Left ventricle myocardium superior (tissue), 1 donor: ENCODE measurements around the gene KIF11. TPM values are rescaled to one million over a fixed set of nuclear protein-coding genes. Genes with fewer than 3 reads are reported as not detected.
"Not testable (repeated sequence)": the region's sequence is repeated elsewhere in the genome, so short reads cannot be mapped to it uniquely, and the experiment has no call there.

Source experiments
- ATAC-seq: fragments of 200-7000 bp; cut with Tn5 transposase; one replicate; pipeline ENCODE4 v1.9.1; 2020; ENCODE audit warnings: mild to moderate bottlenecking, moderate library complexity
- DNase-seq: peaks from one replicate; pipeline ENCODE4 v3.0.0-alpha.2; 2020
- intact Hi-C: fragments of 100-400 bp; cut with micrococcal nuclease; formaldehyde crosslinking; loops from one replicate; pipeline ENCODE4 v1.11.0; 2022
- total RNA-seq: library from RNA; stranded (reverse); fragmentation: NEBNext Ultra II Directional; extraction: Animal tissue kit (Norgen Biotek cat#: 25700); gene quantifications from one replicate; pipeline ENCODE4 v1.2.1, GENCODE V29; 2021
- donor health status: DM: no; HTN: yes; CAD: no; lungs with severe emphysema.

The KIF11 gene
- total RNA-seq, 1 donor from 2014 or later = 0.64 TPM

GRCh38 chr10:92575961-92576360 lies 17.0 kb upstream of the KIF11 start:
- no peak for ATAC-seq
- no peak for DNase-seq
- intact Hi-C loops = loop anchor here (10.0 kb wide), 1 partner anchor 61 kb away; no protein-coding TSS in a partner anchor

GRCh38 chr10:92582347-92582746 lies 10.6 kb upstream of the KIF11 start:
- DNase-seq, ATAC-seq, intact Hi-C loops: not testable (repeated sequence)

DNA sequence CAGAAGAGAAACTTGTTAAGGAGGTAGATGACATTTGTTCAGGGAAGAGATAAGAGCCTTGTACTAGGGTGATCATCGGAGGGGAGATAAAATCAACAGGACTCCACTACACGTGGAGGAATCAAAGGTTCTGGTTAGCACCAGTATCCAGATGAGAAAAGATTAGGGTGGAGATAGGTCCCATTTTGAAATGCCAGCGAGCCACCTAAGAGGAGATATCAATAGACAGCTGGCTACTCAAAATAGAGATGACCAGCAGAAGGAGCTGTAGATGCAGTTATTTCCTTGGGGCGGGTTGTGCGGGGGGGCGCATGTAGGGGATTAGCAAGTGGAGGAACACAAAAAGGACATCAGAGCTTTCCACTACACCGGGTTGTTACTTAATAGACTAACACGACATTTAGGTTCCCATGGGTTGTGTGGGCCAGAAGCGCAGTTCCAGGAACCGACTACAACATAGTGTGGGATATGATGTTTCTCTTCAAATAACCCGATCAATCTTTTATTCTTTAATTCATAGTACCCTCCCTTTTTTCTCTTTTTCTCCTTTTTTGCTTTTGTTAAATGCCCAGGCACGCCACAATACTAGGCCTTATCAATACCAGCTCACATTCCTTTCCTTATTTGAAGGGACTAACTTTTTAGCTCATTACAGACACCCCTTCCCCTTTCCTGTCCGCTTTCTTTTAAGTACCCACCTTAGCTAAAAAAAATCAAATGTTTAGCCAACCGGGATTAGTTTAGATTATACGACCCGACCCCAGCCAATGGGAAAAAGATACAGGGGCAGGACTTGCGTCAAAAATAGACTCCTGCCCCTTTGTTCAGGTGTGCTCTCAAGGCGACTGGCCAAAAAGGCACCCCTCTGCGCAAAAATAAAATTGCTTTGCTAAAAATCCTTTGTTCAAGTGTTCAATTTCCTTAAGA lies 2.0 kb upstream of the KIF11 start:
- intact Hi-C loops = no loop called here
- ATAC-seq (peak; percentile 1), DNase-seq (peak; percentile 52)

GRCh38 chr10:92591550-92592022 lies 1.3 kb upstream of the KIF11 start:
- intact Hi-C loops = no loop called here

GRCh38 chr10:92593619-92594588 lies 974 bp downstream of the KIF11 start:
- intact Hi-C loops = no loop called here
- ATAC-seq (no peak), DNase-seq (no peak)

More at GRCh38 chr10:92591550-92592022, 1.3 kb upstream of the KIF11 start:
- DNase-seq (peak; percentile 96), ATAC-seq (peak; percentile 94)

GRCh38 chr10:92595505-92595904 lies 2.6 kb downstream of the KIF11 start:
- ATAC-seq = no peak
- intact Hi-C loops = no loop called here
- no peak for DNase-seq

DNA sequence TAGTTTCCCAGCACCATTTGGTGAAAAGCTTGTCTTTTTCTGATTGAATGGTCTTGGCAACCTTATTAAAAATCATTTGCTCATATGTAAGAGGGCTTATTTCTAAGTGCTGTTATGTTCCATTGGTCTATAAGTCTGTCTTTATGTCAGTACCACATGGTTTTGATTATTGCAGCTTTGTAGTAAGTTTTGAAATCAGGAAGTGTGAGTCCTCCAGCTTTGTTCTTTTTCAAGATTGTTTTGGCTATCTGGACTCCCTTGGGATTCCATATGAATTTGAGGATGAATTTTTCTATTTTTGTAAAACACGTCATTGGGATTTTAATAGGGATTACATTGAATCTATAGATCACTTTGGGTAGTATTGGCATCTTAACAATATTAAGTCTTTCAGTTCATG lies 5.4 kb downstream of the KIF11 start:
- intact Hi-C loops = no loop called here
- ATAC-seq (no peak), DNase-seq (no peak)

DNA sequence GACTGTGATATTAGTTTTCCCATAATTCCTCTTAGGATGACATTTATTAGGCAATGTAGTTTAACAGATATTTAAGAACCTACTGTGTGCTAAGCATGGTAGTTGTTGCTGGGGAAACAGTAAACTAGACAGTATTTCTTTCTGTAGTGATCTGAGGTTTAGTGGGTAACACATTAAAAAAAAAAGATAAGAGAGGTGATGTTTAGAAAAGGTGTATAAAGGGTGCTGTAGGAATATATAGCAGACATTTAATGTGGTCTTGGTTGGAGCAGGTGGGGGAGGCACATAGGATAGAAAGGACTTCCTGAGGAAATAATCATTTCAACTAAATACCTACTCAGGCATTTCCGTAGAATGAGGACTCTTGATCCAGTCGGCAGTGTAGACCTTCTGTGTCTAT lies 11.9 kb downstream of the KIF11 start:
- intact Hi-C loops = no loop called here
- DNase-seq = no peak
- ATAC-seq = no peak

GRCh38 chr10:92615515-92615914 lies 22.6 kb downstream of the KIF11 start:
- no peak for ATAC-seq
- DNase-seq = no peak
- intact Hi-C loops = no loop called here

DNA sequence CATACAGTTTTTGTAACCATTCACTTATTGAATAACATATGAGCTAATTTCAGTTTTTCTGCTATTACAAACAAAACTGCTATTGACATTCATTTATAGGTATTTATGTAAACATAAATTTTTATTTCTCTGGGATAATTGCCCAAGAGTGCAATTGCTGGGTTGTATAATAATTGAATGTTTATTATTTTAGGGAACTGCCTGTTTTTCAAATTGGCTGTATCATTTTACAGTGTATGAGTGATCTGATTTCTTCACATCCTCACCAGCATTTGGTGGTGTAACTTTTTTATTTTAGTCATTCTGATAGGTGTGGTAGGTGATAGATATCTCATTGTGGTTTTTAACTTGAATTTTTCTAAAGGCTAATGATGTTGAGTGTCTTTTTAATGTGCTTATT lies 26.4 kb downstream of the KIF11 start:
- intact Hi-C loops = no loop called here
- no peak for ATAC-seq

DNA sequence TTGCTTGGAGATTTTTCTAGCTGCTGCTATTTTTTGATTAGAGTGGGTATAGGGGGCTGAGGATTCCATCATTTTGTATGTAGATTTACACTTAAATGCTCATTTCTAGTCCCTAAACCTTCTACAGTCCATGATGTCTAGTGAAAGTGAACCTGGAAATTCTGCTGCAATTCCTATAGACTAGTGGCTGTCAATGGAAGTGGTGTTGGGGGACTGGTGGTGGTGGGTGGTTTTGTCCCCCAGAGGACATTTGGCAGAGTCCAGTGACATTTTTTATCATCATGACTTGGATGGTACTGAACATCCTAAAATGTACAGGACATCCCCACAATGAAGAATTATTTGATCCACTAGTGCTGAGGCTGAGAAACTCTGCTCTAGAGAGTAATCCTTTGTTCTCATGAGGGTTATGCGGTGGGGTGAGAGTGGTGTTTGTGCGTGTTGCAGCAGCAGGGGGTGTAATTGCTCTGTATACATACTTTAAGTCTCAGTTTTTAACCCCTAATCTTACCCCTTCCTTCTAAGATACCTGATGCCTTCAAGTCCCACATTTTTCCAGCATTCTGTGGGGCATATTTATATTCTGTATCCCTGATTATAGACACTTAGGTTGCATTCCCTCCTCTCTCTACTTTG lies 35.0 kb downstream of the KIF11 start:
- ATAC-seq = no peak
- no peak for DNase-seq
- intact Hi-C loops = no loop called here

More for the DNA sequence above, 26.4 kb downstream of the KIF11 start:
- DNase-seq = no peak

DNA sequence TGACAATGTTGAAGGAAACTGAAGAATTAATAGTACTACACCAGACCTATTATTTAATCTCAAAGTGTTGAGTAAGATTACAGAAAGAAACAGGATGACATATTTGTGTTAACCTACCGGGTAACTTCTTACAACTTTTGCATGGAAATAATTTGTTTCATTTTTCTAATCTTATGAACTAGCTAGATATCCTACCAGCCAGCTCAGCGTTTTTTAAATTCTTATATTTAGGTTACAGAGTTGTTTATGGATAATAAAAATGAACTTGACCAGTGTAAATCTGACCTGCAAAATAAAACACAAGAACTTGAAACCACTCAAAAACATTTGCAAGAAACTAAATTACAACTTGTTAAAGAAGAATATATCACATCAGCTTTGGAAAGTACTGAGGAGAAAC lies 37.0 kb downstream of the KIF11 start:
- intact Hi-C loops = no loop called here
- DNase-seq = no peak
- ATAC-seq = no peak

GRCh38 chr10:92638037-92638436 lies 45.1 kb downstream of the KIF11 start:
- intact Hi-C loops = no loop called here
- DNase-seq = no peak
- ATAC-seq = no peak

DNA sequence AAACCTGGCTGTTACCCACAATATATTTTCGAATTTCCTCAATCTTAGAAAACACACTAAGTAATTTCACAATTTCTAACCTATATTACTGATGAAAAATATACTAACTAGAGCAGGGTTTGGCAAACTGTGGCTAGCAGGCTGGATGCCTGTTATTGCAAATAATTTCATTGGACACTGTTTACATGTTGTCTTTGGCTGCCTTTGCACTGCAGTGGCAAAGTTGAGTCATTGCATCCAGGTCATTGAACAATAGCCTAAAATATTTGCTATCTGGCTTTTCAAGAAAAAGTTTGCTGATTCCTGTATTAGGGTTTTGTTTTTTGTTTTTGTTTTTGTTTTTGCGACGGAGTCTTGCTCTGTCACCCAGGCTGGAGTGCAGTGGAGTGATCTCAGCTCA lies 47.2 kb downstream of the KIF11 start:
- intact Hi-C loops = no loop called here
- ATAC-seq (no peak), DNase-seq (no peak)

GRCh38 chr10:92641492-92641891 lies 48.6 kb downstream of the KIF11 start:
- intact Hi-C loops = no loop called here
- ATAC-seq = no peak
- DNase-seq = no peak

DNA sequence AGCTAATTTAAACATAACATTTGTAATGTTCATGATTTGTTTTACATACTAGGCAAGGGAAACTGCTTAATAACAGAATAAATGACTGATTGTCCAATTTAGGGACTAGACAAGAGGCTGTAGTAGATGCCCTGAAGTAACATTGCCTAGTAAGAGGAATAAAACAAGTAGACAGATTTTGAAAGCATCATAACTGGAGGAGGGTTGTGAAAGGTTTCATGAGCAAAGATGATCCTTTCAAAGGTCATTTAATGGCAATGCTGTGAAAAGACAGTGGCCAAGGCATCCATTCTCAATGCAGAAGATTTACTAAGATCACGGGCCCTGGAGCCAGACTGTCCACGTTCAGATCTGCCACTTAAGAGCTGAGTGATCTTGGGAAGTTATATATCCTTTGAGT lies 52.0 kb downstream of the KIF11 start:
- DNase-seq (no peak), ATAC-seq (no peak)
- intact Hi-C loops = no loop called here

DNA sequence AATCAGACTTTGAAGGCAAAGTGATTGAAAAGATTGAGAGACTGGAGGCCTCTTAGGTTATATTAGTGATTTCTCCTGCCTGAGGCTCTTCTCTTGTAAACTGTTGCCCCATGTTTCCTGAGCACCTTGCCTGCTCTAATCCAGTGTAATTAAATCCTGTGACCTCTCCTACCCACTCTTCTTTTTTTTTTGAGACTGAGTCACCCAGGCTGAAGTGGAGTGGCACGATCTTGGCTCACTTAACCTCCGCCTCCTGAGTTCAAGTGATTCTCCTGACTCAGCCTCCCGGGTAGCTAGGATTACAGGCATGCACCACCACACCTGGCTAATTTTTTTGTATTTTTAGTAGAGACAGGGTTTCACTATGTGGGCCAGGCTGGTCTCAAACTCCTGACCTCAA lies 57.9 kb downstream of the KIF11 start:
- ATAC-seq, intact Hi-C loops, DNase-seq: not testable (repeated sequence)

DNA sequence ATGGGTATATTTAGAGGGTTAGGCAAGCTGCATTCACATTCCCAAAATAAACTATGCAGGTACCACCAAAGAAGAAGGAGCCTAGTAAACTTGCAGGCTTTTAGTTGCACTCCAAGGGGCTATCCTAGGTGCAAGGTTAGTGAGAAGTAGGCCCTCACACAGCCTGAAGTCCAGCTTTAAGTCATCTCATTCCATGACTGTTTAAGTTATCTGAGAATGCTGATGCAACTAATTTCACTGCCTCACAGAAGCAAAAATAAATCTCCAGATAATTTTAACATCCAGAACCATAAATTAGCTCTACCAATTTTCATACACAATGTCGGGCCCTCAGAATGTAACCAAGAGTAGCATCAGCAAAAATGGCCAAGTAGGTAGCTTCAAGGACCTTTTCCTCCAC lies 62.5 kb downstream of the KIF11 start:
- intact Hi-C loops = no loop called here
- ATAC-seq (no peak), DNase-seq (no peak)

DNA sequence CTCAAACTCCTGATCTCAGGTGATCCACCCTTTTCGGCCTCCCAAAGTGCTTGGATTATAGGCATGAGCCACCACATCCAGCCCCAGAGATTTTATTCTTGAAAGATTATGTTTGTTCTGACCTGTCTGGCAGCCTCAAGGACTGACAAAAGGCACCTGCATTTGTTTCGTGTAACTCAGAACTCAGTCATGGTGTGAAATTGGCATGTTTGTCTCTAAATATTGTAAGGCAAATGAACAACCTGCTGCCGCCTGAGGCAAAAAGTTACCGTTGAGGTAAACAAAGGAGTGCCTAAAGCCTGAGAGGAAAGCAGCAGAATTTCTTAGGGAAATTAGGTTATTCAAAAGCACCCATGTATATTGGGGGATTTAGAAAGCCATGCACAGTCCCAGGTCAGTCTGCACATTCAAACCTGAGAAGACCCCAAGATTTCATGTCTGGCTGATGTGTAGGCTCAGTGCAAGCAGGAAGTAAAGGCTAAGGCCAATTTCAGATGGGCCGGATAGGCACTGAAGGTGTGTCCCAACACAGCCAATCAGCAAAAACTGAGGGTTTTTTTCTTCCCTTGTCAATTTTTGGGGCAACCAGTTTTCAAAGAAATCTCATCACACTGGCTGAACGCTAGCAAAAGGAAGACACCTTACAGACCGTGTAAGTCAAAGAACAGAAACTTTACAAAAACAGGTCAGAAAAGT lies 63.5 kb downstream of the KIF11 start:
- DNase-seq (no peak), ATAC-seq (no peak)
- intact Hi-C loops = no loop called here
